ENCODE data around the gene FAM131B. TPM values are rescaled to one million over a fixed set of nuclear protein-coding genes. Genes with fewer than 3 reads are reported as not detected.

The FAM131B gene
- total RNA-seq, 1 donor from 2014 or later = 111 TPM

DNA sequence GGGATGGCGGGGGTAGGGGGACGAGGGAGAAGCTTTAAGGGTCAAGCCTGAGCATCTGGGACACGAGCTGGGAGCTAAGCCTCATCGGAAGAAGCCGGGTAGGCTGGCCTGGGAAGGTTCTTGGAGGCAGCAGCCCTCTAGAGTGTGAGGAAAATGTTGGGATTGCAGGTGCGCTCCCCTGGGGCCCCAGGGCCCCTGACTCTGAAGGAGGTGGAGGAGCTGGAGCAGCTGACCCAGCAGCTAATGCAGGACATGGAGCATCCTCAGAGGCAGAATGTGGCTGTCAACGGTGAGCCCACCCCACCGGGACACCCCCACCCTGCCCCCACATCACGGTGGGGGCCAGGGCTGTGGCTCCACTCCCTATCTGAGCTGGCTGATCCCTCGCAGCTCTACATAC lies 25.5 kb upstream of the FAM131B start:
- H3K27me3 Mint-ChIP-seq (ENCODE audit: unreplicated experiment) = peaks cover 8% of the 10 kb centered on the region
- H3K27ac Mint-ChIP-seq (ENCODE audit: unreplicated experiment) = peak overlapping the region; percentile 15
- H3K4me3 Mint-ChIP-seq (ENCODE audit: unreplicated experiment) = no peak overlapping the region
- DNase-seq = no peak
- peaks cover 7% of the 10 kb centered on the region for H3K4me1 Mint-ChIP-seq (ENCODE audit: low read depth, unreplicated experiment)
- H3K36me3 Mint-ChIP-seq (ENCODE audit: unreplicated experiment) = peaks cover 5% of the 10 kb centered on the region
- TF ChIP-seq, protein P1, sequence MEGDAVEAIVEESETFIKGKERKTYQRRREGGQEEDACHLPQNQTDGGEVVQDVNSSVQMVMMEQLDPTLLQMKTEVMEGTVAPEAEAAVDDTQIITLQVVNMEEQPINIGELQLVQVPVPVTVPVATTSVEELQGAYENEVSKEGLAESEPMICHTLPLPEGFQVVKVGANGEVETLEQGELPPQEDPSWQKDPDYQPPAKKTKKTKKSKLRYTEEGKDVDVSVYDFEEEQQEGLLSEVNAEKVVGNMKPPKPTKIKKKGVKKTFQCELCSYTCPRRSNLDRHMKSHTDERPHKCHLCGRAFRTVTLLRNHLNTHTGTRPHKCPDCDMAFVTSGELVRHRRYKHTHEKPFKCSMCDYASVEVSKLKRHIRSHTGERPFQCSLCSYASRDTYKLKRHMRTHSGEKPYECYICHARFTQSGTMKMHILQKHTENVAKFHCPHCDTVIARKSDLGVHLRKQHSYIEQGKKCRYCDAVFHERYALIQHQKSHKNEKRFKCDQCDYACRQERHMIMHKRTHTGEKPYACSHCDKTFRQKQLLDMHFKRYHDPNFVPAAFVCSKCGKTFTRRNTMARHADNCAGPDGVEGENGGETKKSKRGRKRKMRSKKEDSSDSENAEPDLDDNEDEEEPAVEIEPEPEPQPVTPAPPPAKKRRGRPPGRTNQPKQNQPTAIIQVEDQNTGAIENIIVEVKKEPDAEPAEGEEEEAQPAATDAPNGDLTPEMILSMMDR (IDR thresholded peaks at IDR 0.05; ENCODE audit: partially characterized antibody, unreplicated experiment) = no peak
- peaks cover 5% of the 10 kb centered on the region for H3K9me3 Mint-ChIP-seq (ENCODE audit: unreplicated experiment)

DNA sequence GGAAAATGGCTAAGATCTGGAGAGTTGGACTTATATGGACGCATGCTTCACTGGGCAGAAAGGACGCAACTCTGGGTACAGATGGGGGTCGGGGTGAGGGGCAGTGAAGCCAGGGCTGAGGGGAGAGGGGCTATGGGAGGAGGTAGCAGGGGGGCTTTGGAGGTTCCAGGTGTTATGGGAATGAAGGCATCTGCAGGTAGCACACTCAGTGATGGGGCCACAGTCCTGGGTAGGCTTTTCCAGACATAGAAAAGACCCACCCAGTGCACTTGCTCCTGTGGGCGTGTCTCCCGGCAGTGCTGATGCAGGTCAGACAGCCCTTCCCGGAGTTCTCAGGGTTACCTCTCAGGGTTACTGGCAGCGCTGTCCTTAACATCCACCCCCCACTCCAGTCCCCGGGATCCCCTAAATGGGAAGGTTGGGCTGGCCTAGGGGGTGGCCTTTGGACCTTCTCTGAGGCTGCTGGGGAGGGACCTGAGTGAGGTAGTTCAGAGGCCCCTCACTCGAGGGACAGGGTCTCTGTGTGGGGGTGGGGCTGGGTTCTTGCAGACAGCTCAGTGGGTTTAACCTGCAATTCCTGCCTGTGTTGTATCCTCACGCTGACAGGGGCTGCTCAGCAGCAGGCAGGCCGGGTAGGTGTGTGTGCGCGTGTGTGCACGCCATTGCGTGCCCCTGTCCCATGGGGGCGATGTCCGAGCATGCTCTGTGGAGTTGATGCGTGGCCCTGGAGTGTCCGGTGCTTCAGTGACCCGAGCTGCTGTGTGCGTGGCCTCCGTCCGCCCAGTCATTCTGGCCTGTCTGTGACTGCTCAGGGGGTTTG lies 24.9 kb upstream of the FAM131B start:
- no peak for DNase-seq
- Mint-ChIP-seq H3K36me3 (ENCODE audit: unreplicated experiment) (peaks cover 5% of the 10 kb centered on the region), H3K4me1 (ENCODE audit: low read depth, unreplicated experiment) (peaks cover 7% of the 10 kb centered on the region), H3K27ac (ENCODE audit: unreplicated experiment) (peak overlapping the region; percentile 15), H3K27me3 (ENCODE audit: unreplicated experiment) (peaks cover 10% of the 10 kb centered on the region), H3K4me3 (ENCODE audit: unreplicated experiment) (no peak overlapping the region), H3K9me3 (ENCODE audit: unreplicated experiment) (peaks cover 6% of the 10 kb centered on the region)
- TF ChIP-seq, protein P1 (IDR thresholded peaks at IDR 0.05; ENCODE audit: partially characterized antibody, unreplicated experiment) = no peak

DNA sequence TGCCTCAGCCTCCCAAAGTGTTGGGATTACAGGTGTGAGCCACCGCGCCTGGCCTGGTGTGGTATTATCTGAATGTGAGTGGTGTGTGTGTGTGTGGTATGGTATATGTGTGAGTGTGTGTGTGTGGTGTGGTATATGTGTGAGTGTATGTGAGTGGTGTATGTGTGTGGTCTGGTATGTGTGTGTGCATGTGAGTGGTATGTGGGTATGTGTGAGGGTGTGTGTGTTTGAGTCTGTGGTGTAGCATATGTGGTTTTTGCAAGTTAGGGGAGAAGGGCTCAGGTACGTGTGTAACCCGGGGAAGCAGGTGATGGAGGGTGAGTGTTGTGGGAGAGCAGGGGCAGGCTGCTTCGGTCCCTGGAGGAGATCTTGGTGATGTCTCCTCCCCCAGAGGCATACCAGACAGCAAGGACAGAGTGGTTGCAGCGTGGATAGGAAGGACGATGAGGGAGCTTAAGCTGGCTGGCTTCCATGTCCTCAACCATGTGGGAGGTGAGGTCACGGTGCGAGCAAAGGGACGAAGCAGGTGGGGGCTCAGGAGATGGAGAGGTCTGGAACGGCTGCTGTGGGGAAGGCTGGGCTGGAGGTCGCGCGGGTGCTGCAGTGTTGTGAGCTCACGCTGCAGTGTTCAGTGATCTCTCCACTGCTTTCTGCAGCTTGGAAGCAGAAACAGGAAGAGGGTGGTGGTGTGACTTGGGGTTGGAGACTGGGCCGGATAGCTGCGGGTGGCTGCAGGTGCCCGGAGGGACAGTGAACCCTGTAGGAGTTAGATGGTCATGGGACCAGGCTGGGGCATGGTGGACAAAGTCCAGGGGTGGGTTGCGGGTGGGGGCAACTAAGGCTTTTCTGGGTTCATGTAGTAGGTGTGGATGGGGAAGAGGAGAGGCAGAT lies 23.6 kb upstream of the FAM131B start:
- TF ChIP-seq, protein P1 (IDR thresholded peaks at IDR 0.05; ENCODE audit: partially characterized antibody, unreplicated experiment) = no peak
- H3K36me3 Mint-ChIP-seq (ENCODE audit: unreplicated experiment) = peaks cover 5% of the 10 kb centered on the region
- peaks cover 10% of the 10 kb centered on the region for H3K27me3 Mint-ChIP-seq (ENCODE audit: unreplicated experiment)

DNA sequence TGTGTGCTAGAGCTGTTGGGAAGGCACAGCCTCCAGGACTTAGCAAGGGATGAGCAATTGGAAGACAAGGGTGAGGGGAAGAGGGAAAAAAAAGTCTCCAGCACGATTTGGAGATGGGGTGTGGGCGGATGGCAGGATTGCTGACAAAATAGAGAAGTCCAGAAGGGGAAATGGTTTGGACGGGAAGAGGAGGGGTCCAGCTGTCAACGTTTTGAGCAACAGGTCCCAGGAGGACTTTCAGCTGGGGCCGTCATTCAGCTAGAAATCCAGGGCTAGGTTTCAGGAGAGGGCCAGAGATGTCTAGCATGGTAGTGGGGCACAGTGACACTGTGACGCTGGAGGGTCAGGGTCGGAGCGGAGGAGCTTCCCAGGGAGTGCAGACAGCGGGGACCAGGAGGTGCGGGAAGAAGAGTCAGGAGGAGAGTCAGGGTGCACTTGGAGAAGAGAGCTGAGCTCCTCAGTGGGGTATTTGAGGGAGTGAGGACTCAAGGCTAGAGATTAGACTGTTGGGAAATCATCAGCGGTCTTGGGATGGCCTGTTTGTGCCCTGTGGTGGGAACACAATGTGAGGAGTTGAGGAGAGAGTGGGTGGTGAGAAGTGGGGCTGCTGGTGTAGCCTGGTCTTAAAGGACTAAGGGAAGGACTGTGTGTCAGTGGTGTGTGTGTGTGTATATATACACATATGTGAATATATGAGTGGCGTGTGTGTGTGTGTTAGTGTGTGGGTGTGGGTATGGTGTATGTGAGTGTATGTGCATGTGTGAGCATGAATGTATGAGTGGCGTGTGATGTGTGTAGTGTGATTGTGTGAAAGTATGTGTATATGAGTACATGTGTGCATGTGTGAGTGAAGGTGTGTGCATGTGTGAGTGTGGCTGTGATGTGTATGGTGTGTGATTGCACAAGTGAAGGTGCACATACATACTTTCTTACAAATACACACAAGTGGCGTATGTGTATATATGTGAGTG lies 22.4 kb upstream of the FAM131B start:
- TF ChIP-seq, protein P1 (IDR thresholded peaks at IDR 0.05; ENCODE audit: partially characterized antibody, unreplicated experiment) = no peak
- Mint-ChIP-seq H3K27me3 (ENCODE audit: unreplicated experiment) (peaks cover 10% of the 10 kb centered on the region), H3K4me1 (ENCODE audit: low read depth, unreplicated experiment) (peaks cover 7% of the 10 kb centered on the region), H3K27ac (ENCODE audit: unreplicated experiment) (no peak overlapping the region), H3K36me3 (ENCODE audit: unreplicated experiment) (peaks cover 2% of the 10 kb centered on the region), H3K9me3 (ENCODE audit: unreplicated experiment) (peaks cover 7% of the 10 kb centered on the region), H3K4me3 (ENCODE audit: unreplicated experiment) (no peak overlapping the region)
- no peak for DNase-seq

More for the DNA sequence above, 23.6 kb upstream of the FAM131B start:
- no peak for DNase-seq
- Mint-ChIP-seq H3K27ac (ENCODE audit: unreplicated experiment) (no peak overlapping the region), H3K4me1 (ENCODE audit: low read depth, unreplicated experiment) (peaks cover 7% of the 10 kb centered on the region), H3K9me3 (ENCODE audit: unreplicated experiment) (peaks cover 6% of the 10 kb centered on the region), H3K4me3 (ENCODE audit: unreplicated experiment) (no peak overlapping the region)

Measured in glutamatergic neuron (in vitro differentiated cells).